COLO668 (cell line): ENCODE results near the gene PRRX2.
A peak's percentile ranks its signal among the peaks of the same experiment; 100 is the strongest.

Source experiments
- DNase-seq: peaks from one replicate; lab custom pipeline; 2025; ENCODE audit not compliant: unreplicated experiment; lab: John Stamatoyannopoulos, UW

The PRRX2 gene

GRCh38 chr9:129665389-129665775 lies at the start of gene PRRX2:
TSS of gene PRRX2 (plus strand) at chr9:129665647. CDS start at chr9:129665868, 221 bp downstream.
- no peak for DNase-seq

DNA sequence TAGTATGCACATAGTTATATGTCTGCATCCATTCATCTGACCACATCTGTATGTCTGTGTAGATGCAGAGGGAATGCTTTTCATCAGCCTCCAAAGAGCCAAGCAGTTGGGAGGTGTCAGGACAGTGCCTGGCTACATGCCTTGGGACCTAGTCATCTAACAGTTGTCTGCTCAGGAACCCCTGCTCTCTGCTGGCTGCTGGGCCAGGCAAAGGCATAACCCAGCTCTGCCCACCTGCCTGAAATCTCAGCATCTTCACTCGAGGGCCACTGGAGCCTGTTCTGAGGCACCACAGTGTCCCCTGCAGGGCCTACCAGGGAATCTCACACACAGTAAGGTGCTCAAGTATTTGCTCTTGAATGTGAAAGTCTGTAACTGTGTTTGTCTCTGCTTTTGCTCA lies 48.3 kb upstream of the PRRX2 start:
- DNase-seq = no peak

GRCh38 chr9:129619787-129620668 lies 45.4 kb upstream of the PRRX2 start:
- DNase-seq = no peak

GRCh38 chr9:129620669-129621295 lies 44.7 kb upstream of the PRRX2 start, which contains the start of gene C9orf50:
TSS of gene C9orf50 (minus strand) at chr9:129621101. CDS start at chr9:129620574, 527 bp downstream.
- DNase-seq = no peak

GRCh38 chr9:129623331-129623730 lies 42.1 kb upstream of the PRRX2 start:
- DNase-seq = no peak

DNA sequence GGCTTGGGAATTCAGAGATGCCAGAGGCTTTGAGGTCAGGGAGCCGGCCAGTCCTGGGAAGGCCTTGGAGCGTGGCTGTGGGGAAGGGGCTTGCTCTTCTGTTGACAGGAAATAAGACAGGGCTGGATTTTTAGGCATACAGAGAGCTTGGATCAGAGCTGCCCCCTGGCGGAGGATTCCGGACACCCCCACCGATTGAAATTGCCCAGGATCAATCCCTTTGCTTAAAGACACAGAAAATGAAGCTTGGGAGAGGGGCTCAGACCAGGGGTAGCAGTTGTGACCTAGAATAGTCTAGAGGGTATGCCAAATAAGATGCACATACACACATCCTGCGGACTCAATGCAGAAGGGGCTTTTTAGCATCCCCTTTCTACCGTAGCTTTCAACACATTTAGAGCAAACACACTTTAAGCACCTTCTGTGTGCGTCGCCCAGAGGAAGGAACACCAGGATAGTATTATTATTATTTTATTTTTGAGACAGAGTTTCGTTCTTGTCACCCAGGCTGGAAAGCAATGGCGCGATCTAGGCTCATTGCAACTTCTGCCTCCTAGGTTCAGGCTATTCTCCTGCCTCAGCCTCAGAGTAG lies 41.2 kb upstream of the PRRX2 start:
- peak; percentile 63 for DNase-seq

- DNase-seq = peak; percentile 28
These were observed 40.5 kb upstream of the PRRX2 start for GRCh38 chr9:129624947-129625346.

DNA sequence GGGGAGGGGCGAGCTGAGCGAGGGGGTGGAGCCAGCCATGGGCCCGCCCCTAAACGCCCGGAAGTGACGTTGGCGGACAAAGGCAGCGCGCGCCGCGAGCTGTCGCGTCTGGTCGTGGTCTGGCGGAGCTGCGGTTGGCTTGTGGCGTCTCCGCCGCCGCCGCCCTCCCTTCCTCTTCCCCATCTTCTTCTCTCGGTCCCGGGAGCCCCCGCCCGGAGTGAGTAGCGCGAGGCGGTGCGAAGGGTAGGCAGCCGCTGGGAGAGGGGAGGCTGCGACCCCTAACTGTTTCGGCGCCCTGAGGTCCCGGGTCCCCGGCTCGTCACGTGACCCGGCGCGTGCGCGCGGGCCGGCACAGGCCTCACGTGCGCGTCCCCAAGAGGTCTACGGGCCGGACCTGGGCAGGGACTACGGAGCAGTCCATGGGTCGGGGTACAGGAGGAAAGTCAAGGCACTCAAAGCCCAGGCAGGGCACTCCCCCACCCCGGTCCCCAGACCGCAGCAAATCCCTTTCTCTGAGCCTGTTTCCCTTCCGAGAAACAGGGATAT lies 39.3 kb upstream of the PRRX2 start, which contains the start of gene NTMT1:
Gene NTMT1 (plus strand): TSS at position 85 of the 546 bp plus-strand sequence. CDS start 6,541 bp downstream, outside the sequence.
- peak; percentile 86 for DNase-seq

GRCh38 chr9:129626625-129627284 lies 38.7 kb upstream of the PRRX2 start:
- DNase-seq = peak; percentile 18

DNA sequence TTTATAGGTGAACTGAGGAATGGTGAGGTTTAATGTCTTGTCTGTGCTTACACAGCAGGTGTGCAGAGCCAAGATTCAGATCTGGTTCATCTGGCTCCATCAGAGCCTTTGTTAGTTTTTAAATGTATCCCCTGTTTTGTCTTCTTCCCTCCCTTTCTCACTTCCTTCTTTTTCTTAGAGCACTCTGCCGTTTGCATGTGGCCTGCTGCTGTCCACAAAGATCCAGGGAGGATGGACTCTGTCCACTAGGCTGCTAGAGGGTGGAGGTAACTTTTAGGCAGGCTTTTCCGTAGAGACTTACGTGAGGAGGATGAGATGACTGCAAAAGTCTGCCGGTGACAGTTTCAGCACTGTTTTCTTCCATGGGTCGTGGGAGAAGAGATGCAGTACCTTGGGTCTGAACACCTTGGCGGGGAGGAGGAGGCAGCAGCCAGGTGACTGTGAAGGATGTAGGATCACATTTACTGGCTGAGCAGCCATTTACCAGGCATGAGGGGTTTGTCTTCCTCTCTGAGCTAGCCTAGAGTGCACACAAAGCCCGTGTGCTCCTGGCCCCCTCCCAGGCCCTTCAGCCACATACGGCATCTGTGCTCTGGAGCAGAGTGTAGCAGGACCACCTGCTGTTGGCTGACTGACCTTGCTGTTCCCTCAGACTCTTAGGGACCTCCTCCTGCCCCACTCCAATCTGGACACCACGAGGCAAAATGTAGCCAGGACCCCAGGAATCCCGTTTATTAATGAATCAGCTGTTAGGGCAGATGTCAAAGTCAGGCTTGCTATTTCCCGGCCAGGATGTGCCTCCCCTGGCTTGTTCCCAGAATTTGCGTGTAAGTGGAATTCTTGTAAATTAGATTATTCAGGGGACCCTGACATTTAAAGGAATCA lies 37.6 kb upstream of the PRRX2 start:
- DNase-seq = no peak

DNA sequence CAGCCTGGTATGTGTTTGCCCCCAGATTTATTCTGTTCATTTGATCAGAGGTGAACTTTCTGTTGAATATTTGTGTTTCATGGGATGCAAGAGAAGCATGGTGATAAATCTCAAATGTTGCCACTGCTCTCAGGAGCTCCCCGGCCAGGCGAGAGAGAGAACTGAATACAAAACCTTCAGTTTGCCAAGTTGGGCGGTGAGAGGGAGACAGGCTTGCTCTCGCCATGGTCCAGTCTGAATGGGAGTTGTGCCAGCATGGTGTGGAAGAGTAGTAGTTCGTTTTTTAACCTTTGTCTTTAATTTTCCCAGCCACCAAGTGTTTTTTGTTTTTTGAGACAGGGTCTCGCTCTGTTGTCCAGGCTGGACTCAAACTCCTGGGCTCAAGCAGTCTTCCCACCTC lies 36.7 kb upstream of the PRRX2 start:
- DNase-seq = no peak

DNA sequence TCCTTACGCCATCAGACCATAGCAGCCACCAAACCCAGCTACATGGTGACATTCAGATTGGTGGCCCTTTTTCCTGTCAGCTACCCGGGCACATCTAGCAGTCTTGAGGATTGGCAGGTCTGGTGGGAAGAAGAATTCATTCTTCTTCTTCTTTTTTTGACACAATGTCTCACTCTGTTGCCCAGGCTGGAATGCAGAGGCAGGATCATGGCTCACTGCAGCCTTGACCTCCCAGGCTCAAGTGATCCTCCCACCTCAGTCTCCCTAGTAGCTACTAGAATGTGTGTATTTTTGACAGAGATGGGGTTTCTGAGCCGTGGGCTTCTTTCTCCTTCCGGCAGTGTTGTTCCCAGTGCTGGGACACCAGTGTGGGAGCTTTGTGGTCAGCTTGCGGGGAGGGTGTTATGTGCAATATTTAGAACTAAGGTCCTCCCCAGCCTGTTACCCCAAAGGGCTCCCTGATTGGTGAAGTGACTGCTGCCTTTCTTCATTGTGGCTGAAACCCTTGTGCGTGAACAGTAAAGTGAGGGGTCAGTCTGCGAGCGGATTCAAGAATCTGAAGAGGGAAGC lies 36.1 kb upstream of the PRRX2 start:
- DNase-seq = no peak

DNA sequence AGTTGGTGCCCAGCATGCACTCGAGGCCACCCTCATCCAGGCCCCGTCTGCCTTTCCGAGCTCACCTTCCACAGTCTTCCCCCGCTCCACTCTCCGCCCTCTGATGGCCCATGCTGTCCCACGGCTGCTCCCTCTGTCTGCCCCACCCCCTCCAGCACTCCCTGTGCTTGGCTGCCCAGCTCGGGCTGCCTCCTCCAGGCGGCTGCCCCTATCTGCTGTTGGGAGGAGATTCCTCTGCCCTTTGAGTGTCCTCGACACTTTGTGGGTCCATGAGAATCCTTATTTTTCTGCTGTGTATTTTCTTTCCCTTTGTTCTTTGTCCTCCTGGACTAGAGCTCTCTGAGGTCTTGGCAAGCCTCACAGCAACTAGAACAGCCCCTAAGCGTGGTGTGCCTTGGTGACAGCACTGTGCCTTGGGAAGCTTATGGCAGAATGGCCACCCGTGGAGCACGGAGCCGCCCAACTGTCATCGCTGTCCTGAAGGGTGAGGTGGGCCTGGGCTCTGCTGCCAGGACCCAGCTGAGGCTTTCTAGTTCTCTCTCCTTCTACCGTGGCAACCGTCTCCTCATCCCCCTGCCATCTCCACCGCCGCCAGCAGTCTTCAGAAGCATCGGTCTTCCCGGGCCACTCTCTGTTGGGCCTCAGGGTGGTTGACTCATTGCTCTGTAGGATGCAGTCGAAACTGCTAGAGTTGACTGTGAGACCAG lies 34.3 kb upstream of the PRRX2 start:
- no peak for DNase-seq

GRCh38 chr9:129631674-129632129 lies 33.7 kb upstream of the PRRX2 start:
- DNase-seq = no peak

DNA sequence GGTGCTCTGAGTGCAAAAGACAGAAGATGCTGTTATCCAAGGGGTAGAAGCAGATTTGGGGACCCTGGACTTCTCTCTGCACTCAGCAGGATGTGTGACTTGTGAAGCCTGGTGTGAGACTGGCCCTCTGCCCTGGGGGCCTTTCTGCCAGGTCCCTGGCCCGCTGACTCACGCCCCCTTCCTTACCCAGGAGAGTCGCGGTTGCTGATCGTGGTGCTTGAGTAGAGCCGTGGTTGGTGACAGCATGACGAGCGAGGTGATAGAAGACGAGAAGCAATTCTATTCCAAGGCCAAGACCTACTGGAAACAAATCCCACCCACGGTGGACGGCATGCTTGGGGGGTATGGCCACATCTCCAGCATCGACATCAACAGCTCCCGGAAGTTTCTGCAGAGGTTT lies 33.0 kb upstream of the PRRX2 start:
- DNase-seq = no peak

GRCh38 chr9:129633207-129633606 lies 32.2 kb upstream of the PRRX2 start:
- no peak for DNase-seq

DNA sequence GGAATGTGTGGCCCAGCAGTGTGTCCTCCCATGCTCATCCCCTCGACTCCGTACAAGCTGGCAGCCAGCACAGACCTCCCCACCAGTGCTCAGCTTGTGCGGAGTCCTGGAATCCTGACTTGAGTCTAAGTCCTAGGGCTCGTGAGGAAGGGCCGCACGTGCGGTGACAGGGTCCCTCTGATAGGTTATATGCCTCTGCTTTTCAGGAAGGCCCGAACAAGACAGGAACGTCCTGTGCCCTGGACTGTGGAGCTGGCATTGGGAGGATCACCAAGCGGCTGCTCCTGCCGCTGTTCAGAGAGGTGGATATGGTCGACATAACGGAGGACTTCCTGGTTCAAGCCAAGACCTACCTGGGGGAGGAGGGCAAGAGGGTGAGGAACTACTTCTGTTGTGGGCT lies 31.6 kb upstream of the PRRX2 start:
- no peak for DNase-seq

GRCh38 chr9:129635099-129636065 lies 30.1 kb upstream of the PRRX2 start:
- no peak for DNase-seq
